Tibial artery (tissue), 4 donors: ENCODE measurements around the gene TACC2.
A peak's percentile ranks its signal among the peaks of the same experiment; 100 is the strongest.

Experiments
- DNase-seq, 2 donors: peaks; one replicate each; pipeline ENCODE4 v3.0.0-alpha.2; 2019
- H3K27ac ChIP-seq, 2 donors: fragments of 200-600 bp; sonication (generic) in 1 of 2; 1 replicate in 1 of 2; 2 replicates in 1 of 2; pipeline ENCODE4 v1.5.1; 2018 to 2019; ENCODE audit warnings: mild to moderate bottlenecking in 1 of 2
- H3K27me3 ChIP-seq, 2 donors: fragments of 200-600 bp; sonication (generic) in 1 of 2; one replicate each; pipeline versions ENCODE4 v1.5.1 to v1.6.0; 2016 to 2019
- H3K36me3 ChIP-seq, 3 donors: fragments of 200-600 bp; sonication (generic) in 2 of 3; one replicate each; pipeline ENCODE4 v1.5.1; 2016 to 2019; ENCODE audit warnings: mild to moderate bottlenecking in 2 of 3
- H3K4me1 ChIP-seq, 4 donors: fragments of 200-600 bp; sonication (generic) in 2 of 4; 1 replicate in 3 of 4; 2 replicates in 1 of 4; pipeline ENCODE4 v1.5.1; 2016 to 2019
- H3K4me3 ChIP-seq, 2 donors: fragments of 200-600 bp; sonication (generic) in 1 of 2; 1 replicate in 1 of 2; 2 replicates in 1 of 2; pipeline ENCODE4 v1.5.1; 2018 to 2019; ENCODE audit warnings: mild to moderate bottlenecking in 2 of 2
- H3K9me3 ChIP-seq, 3 donors: fragments of 200-600 bp; sonication (generic) in 1 of 3; one replicate each; pipeline ENCODE4 v1.5.1; 2016 to 2019
- intact Hi-C: fragments of 100-400 bp; cut with DNase I; formaldehyde crosslinking; loops from one replicate; pipeline ENCODE4 v1.15.0; 2023; ENCODE audit warnings: low total_unique reads
- TF ChIP-seq, protein P1 (sequence below), 2 experiments: fragments of 200-600 bp in 1 of 2; fragments of 450-650 bp in 1 of 2; IDR thresholded peaks; one replicate each; pipeline ENCODE4 v1.5.1; 2017 to 2019; ENCODE audit warnings: antibody characterized with exemption in 2 of 2, mild to moderate bottlenecking in 1 of 2, moderate library complexity in 1 of 2

Gene TACC2

DNA sequence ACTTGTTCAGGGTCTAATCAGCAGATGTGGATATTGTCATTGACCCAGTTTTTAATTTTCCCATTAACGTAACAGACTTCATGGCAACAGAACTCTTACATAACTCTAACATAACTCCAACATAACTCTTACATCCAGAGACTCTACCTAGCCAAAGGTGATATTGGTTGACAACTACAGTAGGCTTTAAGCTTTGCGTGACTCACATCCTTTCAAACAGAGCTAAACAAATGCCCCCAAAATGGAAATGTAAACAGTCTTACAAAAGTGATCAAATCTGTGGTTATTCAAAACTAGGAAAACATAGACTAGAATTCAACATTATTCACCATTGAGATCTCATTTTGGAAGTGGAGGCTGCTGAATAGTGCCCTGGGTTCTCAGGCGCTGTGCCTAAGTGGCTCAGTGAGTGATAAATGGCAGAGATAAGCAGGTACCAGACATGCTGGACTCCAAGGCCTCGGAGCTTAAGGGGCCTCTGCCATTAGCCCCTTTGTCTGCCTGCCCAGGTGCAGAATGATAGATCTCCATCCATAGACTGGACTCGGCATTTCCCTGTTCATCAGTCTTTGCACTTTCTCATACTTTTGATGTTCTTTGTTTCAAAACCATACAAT, 247.8 kb downstream of the TACC2 start:
- Histone ChIP-seq H3K4me1 (no peaks in the 10 kb centered on the region), H3K4me3 (no peak overlapping the region), H3K9me3 (no peaks in the 10 kb centered on the region), H3K27ac (no peak overlapping the region), H3K36me3 (peaks cover 39 to 86% (median 62%) of the 10 kb centered on the region in 3 donors), H3K27me3 (no peaks in the 10 kb centered on the region)
- TF ChIP-seq, protein P1, sequence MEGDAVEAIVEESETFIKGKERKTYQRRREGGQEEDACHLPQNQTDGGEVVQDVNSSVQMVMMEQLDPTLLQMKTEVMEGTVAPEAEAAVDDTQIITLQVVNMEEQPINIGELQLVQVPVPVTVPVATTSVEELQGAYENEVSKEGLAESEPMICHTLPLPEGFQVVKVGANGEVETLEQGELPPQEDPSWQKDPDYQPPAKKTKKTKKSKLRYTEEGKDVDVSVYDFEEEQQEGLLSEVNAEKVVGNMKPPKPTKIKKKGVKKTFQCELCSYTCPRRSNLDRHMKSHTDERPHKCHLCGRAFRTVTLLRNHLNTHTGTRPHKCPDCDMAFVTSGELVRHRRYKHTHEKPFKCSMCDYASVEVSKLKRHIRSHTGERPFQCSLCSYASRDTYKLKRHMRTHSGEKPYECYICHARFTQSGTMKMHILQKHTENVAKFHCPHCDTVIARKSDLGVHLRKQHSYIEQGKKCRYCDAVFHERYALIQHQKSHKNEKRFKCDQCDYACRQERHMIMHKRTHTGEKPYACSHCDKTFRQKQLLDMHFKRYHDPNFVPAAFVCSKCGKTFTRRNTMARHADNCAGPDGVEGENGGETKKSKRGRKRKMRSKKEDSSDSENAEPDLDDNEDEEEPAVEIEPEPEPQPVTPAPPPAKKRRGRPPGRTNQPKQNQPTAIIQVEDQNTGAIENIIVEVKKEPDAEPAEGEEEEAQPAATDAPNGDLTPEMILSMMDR (IDR thresholded peaks at IDR 0.05): no peak
- no peak for DNase-seq
- intact Hi-C loops: no loop called here

DNA sequence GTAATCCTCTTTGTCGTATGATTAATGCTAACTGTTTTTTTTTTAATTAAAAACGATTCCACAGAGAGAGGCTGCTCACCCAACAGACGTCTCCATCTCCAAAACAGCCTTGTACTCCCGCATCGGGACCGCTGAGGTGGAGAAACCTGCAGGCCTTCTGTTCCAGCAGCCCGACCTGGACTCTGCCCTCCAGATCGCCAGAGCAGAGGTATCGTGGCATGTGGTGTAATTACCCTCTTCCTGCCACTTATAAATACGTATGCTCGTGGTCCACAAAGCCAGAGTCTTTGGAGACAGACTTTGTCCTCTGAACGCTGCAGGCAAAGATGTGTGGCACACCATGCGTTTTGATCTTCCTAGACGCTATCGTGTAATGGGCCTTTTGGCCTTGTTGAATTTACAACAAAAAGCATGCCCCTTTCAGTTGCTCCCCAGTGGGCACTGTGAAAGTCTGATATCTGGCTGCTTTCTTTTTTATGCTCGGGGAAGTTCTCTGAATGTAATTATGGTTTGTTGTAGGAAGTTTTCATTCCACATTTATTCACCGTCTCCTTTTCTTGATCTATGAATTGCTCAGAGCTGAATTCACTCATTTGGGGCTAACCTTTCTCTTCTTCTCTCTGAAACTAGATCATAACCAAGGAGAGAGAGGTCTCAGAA, 248.5 kb downstream of the TACC2 start:
- no peak for DNase-seq
- intact Hi-C loops: no loop called here
- Histone ChIP-seq H3K4me3 (no peak overlapping the region), H3K27ac (no peak overlapping the region), H3K9me3 (no peaks in the 10 kb centered on the region), H3K27me3 (no peaks in the 10 kb centered on the region), H3K4me1 (no peaks in the 10 kb centered on the region), H3K36me3 (peaks cover 46 to 86% (median 67%) of the 10 kb centered on the region in 3 donors)
- TF ChIP-seq, protein P1 (IDR thresholded peaks at IDR 0.05): no peak

DNA sequence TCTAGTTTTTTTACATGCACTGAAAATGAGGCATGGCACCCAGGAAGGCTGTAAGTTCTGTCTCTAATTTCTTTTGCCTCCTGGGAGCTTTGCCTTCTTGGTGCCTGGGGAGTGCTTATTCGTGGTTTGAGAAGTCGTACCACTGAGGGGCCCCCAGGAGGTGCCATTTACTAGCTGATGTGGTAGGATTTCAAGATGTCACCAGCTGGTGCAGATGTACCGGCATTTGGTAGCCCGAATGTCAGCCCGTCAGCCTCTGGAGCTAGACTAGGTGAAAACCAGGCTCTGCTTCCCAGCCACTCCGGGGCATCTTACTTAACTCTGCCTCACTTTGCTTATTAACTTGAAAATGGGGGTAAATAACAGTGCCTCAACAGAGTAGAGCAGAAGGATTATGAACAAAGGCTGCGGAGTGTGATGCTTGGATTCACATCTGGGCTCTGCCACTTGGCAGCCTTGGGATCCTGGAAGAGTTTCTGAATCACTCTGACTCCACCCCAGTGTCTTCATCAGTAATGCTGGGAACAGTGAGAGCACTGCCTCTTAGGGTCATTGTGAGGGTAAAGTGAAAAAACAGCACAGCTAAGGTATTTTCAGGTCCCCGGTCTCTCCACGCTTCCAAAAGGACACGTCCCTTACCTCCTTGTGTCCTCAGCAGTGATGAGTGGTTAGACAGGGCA, 250.8 kb downstream of the TACC2 start:
- Histone ChIP-seq H3K27me3 (no peaks in the 10 kb centered on the region), H3K9me3 (no peaks in the 10 kb centered on the region), H3K4me3 (no peak overlapping the region), H3K36me3 (peaks cover 55 to 92% (median 72%) of the 10 kb centered on the region in 3 donors), H3K27ac (no peak overlapping the region), H3K4me1 (no peaks in the 10 kb centered on the region)
- TF ChIP-seq, protein P1 (IDR thresholded peaks at IDR 0.05): no peak
- intact Hi-C loops: no loop called here
- peak; percentile 41 to 48 for DNase-seq

DNA sequence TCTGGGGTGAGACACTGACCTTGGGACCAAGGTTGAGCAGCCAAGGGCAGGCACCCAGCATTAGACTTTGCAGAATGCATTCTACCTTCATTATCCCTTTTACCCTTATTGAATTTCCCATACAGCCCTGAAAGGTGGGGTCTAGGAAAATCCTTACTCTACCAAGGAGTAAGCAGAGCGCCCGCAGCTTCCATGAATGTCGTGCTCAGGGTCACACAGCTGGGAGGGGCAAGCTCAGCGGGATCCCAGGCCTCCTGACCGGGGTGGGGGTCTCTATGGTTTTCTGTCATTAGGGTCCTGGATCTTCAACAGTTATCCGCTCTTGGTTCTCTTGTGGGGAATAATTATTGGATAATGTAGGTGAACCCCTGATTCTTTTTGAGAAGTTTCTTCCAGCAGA, 251.4 kb downstream of the TACC2 start:
- TF ChIP-seq, protein P1 (IDR thresholded peaks at IDR 0.05): no peak
- Histone ChIP-seq H3K4me3 (no peak overlapping the region), H3K27me3 (no peaks in the 10 kb centered on the region), H3K4me1 (no peaks in the 10 kb centered on the region), H3K9me3 (no peaks in the 10 kb centered on the region), H3K36me3 (peaks cover 56 to 98% (median 73%) of the 10 kb centered on the region in 3 donors), H3K27ac (no peak overlapping the region)
- peak in 1 of 2 donors; percentile 51 for DNase-seq
- intact Hi-C loops: no loop called here

DNA sequence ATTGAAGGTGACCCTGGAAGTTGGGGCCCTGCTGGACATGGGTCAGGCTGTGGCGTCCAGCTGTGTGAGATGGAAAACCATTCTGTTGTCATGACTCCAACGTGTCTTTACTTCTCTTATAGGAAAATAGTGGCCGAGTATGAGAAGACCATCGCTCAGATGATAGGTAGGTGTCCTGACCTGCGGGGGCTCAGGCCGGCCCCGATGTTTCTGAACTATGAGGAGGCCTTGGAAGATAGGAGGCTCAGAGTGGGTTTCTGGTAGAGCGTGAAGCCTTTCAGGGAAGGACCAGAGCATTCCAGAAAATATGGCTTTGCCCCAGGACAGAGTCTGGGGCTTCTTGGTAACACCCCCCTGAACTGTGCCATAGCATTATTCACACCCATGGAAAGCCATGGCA, 252.9 kb downstream of the TACC2 start:
- TF ChIP-seq, protein P1 (IDR thresholded peaks at IDR 0.05): no peak
- no peaks in the 10 kb centered on the region for H3K27me3 ChIP-seq
- no peak overlapping the region for H3K27ac ChIP-seq
- DNase-seq: peak in 1 of 2 donors; percentile 28
- H3K36me3 ChIP-seq: peaks cover 56 to 93% (median 72%) of the 10 kb centered on the region in 3 donors
- H3K9me3 ChIP-seq: no peaks in the 10 kb centered on the region
- no peaks in the 10 kb centered on the region for H3K4me1 ChIP-seq
- intact Hi-C loops: no loop called here
- no peak overlapping the region for H3K4me3 ChIP-seq
